Right cardiac atrium (tissue), 5 donors: ENCODE data around the gene LMF1. TPM values are rescaled to one million over a fixed set of nuclear protein-coding genes. Genes with fewer than 3 reads are reported as not detected.

Experiments used
- ATAC-seq, 2 donors: fragments of 200-7000 bp; cut with Tn5 transposase; one replicate each; pipeline versions ENCODE4 v1.8.0 to v1.9.1; 2020; ENCODE audit warnings: moderate library complexity in 2 of 2, mild to moderate bottlenecking in 1 of 2
- DNase-seq, 3 donors: peaks; one replicate each; pipeline ENCODE4 v3.0.0-alpha.2; 2020
- H3K27ac ChIP-seq: one replicate; pipeline ENCODE4 v1.5.1; 2013; ENCODE audit warnings: mild to moderate bottlenecking, low read length, control low read depth, moderate library complexity
- H3K27me3 ChIP-seq: one replicate; pipeline ENCODE4 v1.6.1; 2013; ENCODE audit not compliant: control insufficient read depth, insufficient read depth
- H3K4me1 ChIP-seq: one replicate; pipeline ENCODE4 v1.6.1; 2013; ENCODE audit warnings: low read length; ENCODE audit not compliant: control insufficient read depth, insufficient read depth
- H3K4me3 ChIP-seq: one replicate; pipeline ENCODE4 v1.5.1; 2013; ENCODE audit warnings: low read length, control low read depth
- H3K9me3 ChIP-seq: one replicate; pipeline ENCODE4 v1.6.1; 2013; ENCODE audit warnings: low read length; ENCODE audit not compliant: control insufficient read depth
- WGBS: extraction: QIAGEN DNeasy Blood & Tissue Kit; methylation state at CpG from one replicate; pipeline ENCODE4 v1.1.7; 2013; 5-methylcytosine and 5-hydroxymethylcytosine counted together
- intact Hi-C, 4 donors: fragments of 100-400 bp; cut with DNase I; formaldehyde crosslinking; loops; one replicate each; pipeline versions ENCODE4 v1.11.0 to v1.14.0; 2022 to 2023
- polyA plus RNA-seq: library from polyadenylated mRNA; stranded (reverse); fragments of 200-250 nt; gene quantifications from one replicate; pipeline ENCODE4 v1.2.3, GENCODE V29; 2013
- total RNA-seq, 4 donors: library from RNA; stranded (reverse); fragmentation: NEBNext Ultra II Directional; extraction: Animal tissue kit (Norgen Biotek cat#: 25700); gene quantifications; one replicate each; pipeline ENCODE4 v1.2.1, GENCODE V29; 2021
- donor health status: healthy with polysubstance abuse.
- donor health status: DM: no; HTN: yes; CAD: no.
- donor health status: DM: no; HTN: no; CAD: no.
- donor health status: DM: no; HTN: yes; CAD: no; lungs with severe emphysema.
- donor health status: DM: yes; HTN: yes; CAD: no.

LMF1 gene
- total and polyA plus RNA-seq, 5 donors: 7.8 to 13.3 (median 10.8) TPM

GRCh38 chr16:847681-848445, 122.9 kb downstream of the LMF1 start:
- intact Hi-C loops: no loop called here
- no peak overlapping the region for H3K4me3 ChIP-seq
- H3K27me3 ChIP-seq: no peaks in the 10 kb centered on the region
- peak in 2 of 3 donors; percentile 9 to 40 for DNase-seq
- H3K27ac ChIP-seq: no peak overlapping the region
- WGBS: 95% methylated on average over 33 of the region's 33 CpGs
- H3K9me3 ChIP-seq: no peaks in the 10 kb centered on the region
- ATAC-seq: no peak
- H3K4me1 ChIP-seq: no peaks in the 10 kb centered on the region

GRCh38 chr16:847151-847550, 123.6 kb downstream of the LMF1 start:
- DNase-seq (peak in 1 of 3 donors; percentile 23), ATAC-seq (no peak)
- H3K27me3 ChIP-seq: no peaks in the 10 kb centered on the region
- 86% methylated on average over 10 of the region's 10 CpGs for WGBS
- H3K4me3 ChIP-seq: no peak overlapping the region
- no peak overlapping the region for H3K27ac ChIP-seq
- intact Hi-C loops: no loop called here
- no peaks in the 10 kb centered on the region for H3K4me1 ChIP-seq
- no peaks in the 10 kb centered on the region for H3K9me3 ChIP-seq

GRCh38 chr16:845351-845745, 125.4 kb downstream of the LMF1 start:
- Histone ChIP-seq H3K4me1 (no peaks in the 10 kb centered on the region), H3K27ac (no peak overlapping the region), H3K9me3 (no peaks in the 10 kb centered on the region), H3K27me3 (no peaks in the 10 kb centered on the region), H3K4me3 (no peak overlapping the region)
- DNase-seq (peak in 1 of 3 donors; percentile 42), ATAC-seq (no peak)
- 83% methylated on average over 26 of the region's 26 CpGs for WGBS
- intact Hi-C loops: no loop called here

- H3K27me3 ChIP-seq: no peaks in the 10 kb centered on the region
- 92% methylated on average over 48 of the region's 48 CpGs for WGBS
- no peak overlapping the region for H3K27ac ChIP-seq
- DNase-seq (peak in 2 of 3 donors; percentile 5 to 48), ATAC-seq (no peak)
- intact Hi-C loops: no loop called here
- H3K4me3 ChIP-seq: no peak overlapping the region
- no peaks in the 10 kb centered on the region for H3K4me1 ChIP-seq
- H3K9me3 ChIP-seq: no peaks in the 10 kb centered on the region
Observed at GRCh38 chr16:844638-845350, 126.0 kb downstream of the LMF1 start.

GRCh38 chr16:843771-844170, 127.0 kb downstream of the LMF1 start:
- no peak for ATAC-seq
- intact Hi-C loops: no loop called here

GRCh38 chr16:842711-843560, 127.8 kb downstream of the LMF1 start:
- WGBS: 83% methylated on average over 33 of the region's 33 CpGs
- DNase-seq (peak in 2 of 3 donors; percentile 16 to 36), ATAC-seq (peak; percentile 13 to 14)
- no peaks in the 10 kb centered on the region for H3K9me3 ChIP-seq
- no peaks in the 10 kb centered on the region for H3K27me3 ChIP-seq
- H3K27ac ChIP-seq: no peak overlapping the region
- no peaks in the 10 kb centered on the region for H3K4me1 ChIP-seq
- intact Hi-C loops: no loop called here
- H3K4me3 ChIP-seq: no peak overlapping the region

More at GRCh38 chr16:843771-844170, 127.0 kb downstream of the LMF1 start:
- WGBS: 86% methylated on average over 20 of the region's 20 CpGs
- Histone ChIP-seq H3K27ac (no peak overlapping the region), H3K9me3 (no peaks in the 10 kb centered on the region), H3K27me3 (no peaks in the 10 kb centered on the region), H3K4me1 (no peaks in the 10 kb centered on the region), H3K4me3 (no peak overlapping the region)
- DNase-seq: peak in 2 of 3 donors; percentile 2 to 53

- no peak overlapping the region for H3K4me3 ChIP-seq
- DNase-seq: peak in 2 of 3 donors; percentile 7 to 41
- no peaks in the 10 kb centered on the region for H3K9me3 ChIP-seq
- peak in 1 of 2 donors; percentile 20 for ATAC-seq
- H3K27ac ChIP-seq: no peak overlapping the region
- intact Hi-C loops: no loop called here
- H3K27me3 ChIP-seq: no peaks in the 10 kb centered on the region
- 63% methylated on average over 19 of the region's 19 CpGs for WGBS
- no peaks in the 10 kb centered on the region for H3K4me1 ChIP-seq
Observed at GRCh38 chr16:842061-842476, 128.7 kb downstream of the LMF1 start.

GRCh38 chr16:841455-842060, 129.2 kb downstream of the LMF1 start:
- intact Hi-C loops: no loop called here
- DNase-seq: peak in 2 of 3 donors; percentile 2 to 29
- no peaks in the 10 kb centered on the region for H3K27me3 ChIP-seq
- no peak for ATAC-seq
- no peaks in the 10 kb centered on the region for H3K4me1 ChIP-seq
- no peaks in the 10 kb centered on the region for H3K9me3 ChIP-seq
- H3K27ac ChIP-seq: no peak overlapping the region
- H3K4me3 ChIP-seq: no peak overlapping the region
- WGBS: 87% methylated on average over 27 of the region's 27 CpGs

GRCh38 chr16:840561-841454, 130.0 kb downstream of the LMF1 start:
- DNase-seq (peak in 2 of 3 donors; percentile 4 to 41), ATAC-seq (no peak)
- H3K4me1 ChIP-seq: no peaks in the 10 kb centered on the region
- no peak overlapping the region for H3K27ac ChIP-seq
- H3K27me3 ChIP-seq: no peaks in the 10 kb centered on the region
- H3K4me3 ChIP-seq: no peak overlapping the region
- WGBS: 80% methylated on average over 34 of the region's 34 CpGs
- intact Hi-C loops: no loop called here
- H3K9me3 ChIP-seq: peaks cover under 1% of the 10 kb centered on the region
